Left renal cortex interstitium (tissue), 4 donors: ENCODE measurements around the gene ILK. TPM values are rescaled to one million over a fixed set of nuclear protein-coding genes. Genes with fewer than 3 reads are reported as not detected.
A peak's percentile ranks its signal among the peaks of the same experiment; 100 is the strongest.

ENCODE experiments used
- DNase-seq, 4 donors: peaks; one replicate each; pipeline ENCODE4 v3.0.0-alpha.2; 2013; ENCODE audit warnings: low read depth in 4 of 4, low spot score in 2 of 4, missing footprints in 1 of 4
- polyA plus RNA-seq, 4 donors: library from polyadenylated mRNA; unstranded; fragments of 120-200 nt; gene quantifications; one replicate each; pipeline ENCODE4 v1.2.1, GENCODE V29; 2013; ENCODE audit not compliant: insufficient read length in 4 of 4

Gene ILK
- polyA plus RNA-seq, 4 donors: 154 to 165 (median 158) TPM

DNA sequence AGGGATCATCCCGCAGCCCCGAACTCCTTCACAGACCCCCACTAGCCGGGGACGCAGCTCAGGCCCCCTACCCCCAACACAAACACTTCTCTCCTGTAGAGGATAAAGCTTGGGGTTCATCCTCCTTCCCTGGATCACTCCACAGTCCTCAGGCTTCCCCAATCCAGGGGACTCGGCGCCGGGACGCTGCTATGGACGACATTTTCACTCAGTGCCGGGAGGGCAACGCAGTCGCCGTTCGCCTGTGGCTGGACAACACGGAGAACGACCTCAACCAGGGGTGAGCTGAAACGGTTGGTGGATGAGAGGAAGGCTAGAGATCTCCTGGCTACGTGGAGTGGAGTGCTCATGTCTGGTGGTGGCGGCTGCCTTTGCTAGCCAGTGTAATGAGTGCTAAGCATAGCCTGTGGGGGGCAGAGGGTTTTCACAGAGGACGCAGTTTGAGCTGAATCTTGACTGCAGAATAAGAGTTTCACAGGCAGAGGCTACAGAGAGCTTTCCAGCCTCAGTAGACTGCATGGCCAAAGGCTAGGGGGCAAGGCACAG is 580 bp downstream of the ILK start:
- DNase-seq: no peak

DNA sequence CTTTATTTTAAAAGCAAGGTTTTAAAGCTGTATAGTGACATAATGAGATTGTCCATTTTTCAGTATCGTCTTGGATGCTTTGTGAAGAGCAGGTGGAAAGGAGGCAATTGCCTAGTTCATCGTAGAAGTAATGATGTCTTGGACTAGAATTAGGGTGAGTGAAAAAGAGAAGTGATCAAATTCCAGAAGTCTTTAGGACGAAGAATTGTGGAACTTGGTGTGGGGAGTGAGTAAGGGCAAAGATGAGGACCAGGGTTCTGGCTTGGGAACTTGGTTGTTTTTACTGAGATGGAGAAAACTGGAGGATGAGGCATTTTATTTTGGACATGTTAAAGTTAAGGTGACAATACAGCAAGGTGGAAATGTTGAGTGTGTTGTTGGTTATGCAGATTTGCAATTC is 1.2 kb downstream of the ILK start:
- no peak for DNase-seq

DNA sequence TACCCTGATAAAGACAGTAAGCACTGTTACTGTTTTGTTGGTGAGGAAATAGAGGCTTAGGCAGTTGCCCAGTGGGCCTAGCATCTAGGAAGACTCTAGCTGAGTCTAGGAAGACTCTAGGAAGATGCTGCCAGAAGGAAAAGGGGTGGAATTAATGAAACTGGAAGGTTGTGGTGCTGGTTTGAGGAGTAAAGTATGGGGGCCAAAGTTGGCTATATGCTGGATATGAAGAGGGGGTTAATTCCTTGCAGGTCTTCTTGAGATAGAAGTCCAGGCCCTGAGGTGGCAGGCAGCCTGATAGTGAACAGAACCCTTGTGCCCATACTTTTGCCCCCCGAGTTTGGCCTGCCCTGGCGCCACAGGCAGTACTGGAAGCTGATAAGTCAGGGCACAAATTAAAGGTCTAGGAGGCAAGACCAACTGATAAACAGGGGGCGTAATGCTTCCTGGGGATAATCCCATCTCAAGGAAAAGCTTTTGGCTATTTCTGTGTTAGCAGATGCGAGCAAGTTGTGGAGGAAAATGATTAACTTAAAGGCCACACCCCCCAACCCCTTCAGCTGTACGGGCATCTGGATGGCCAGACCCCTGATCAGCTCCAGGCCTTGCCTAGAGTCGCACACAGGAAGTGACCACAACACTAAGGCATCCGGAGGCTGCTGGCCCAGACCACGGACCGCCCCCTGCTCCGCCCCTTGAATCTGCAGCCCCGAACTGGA is 3.1 kb downstream of the ILK start:
- DNase-seq: peak in 3 of 4 donors; percentile 78 to 92 (median 85)

- DNase-seq: no peak
These were observed 3.7 kb downstream of the ILK start for GRCh38 chr11:6607190-6607795.

GRCh38 chr11:6608011-6608410 is 4.4 kb downstream of the ILK start:
- no peak for DNase-seq

GRCh38 chr11:6608726-6609501 is 5.3 kb downstream of the ILK start:
- no peak for DNase-seq

- DNase-seq: no peak
These were observed 6.0 kb downstream of the ILK start for GRCh38 chr11:6609502-6610015.

DNA sequence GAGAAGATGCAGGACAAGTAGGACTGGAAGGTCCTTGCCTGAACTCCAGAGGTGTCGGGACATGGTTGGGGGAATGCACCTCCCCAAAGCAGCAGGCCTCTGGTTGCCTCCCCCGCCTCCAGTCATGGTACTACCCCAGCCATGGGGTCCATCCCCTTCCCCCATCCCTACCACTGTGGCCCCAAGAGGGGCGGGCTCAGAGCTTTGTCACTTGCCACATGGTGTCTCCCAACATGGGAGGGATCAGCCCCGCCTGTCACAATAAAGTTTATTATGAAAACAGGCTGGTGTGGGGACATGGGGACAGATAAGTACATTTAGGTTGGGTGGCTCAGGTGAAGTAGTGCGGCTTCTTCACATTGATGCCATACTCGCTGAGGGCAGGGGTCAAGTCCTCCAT is 7.0 kb downstream of the ILK start:
- no peak for DNase-seq

GRCh38 chr11:6611092-6611962 is 7.8 kb downstream of the ILK start:
- DNase-seq: no peak

- DNase-seq: no peak
These were observed 8.3 kb downstream of the ILK start for GRCh38 chr11:6611963-6612212.

DNA sequence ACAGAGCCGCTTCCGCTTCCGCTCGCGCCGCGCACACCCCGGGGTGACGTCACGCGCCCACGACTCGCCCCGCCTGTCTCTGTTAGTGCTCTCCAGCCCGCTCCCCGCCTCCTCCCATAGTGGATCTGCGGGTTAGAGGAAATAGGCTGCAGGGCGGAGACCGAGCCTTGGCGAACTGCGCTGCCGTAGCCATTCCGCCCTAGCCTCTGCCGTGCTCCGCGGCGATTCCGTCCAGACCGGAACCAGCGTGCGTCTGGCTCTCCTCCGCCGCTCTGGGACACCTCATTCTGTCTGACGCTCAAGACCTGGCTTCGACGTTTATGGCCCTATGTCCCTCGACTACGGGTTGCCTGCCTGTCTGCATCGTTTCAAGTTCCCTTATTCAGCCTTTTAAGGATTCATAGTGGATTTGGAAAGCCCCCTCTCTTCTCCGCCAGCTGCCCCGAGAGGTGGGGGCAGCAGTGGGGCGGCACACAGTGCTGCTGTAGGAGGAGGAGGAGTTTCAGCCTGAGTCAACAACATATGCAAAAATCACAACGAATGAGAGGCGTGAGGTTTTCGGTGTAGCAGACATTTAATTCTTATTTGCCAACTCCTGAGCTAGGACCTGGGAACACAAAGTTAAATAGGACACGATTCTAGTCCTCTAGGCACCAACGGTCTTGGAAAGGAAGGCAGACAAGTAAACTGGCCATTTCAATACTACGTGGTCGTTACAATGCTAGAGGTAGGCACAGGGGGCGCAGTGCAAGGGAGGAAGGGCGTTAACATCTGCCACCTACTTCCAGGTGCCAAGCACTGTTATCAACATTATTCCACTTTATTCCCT is 8.9 kb downstream of the ILK start, which contains the start of gene TAF10:
TSS of gene TAF10 (minus strand) at position 4 of the 829 bp plus-strand sequence. CDS start 27 bp downstream, outside the sequence.
- peak in 3 of 4 donors; percentile 84 to 92 (median 86) for DNase-seq

- DNase-seq: no peak
These were observed 9.9 kb downstream of the ILK start for GRCh38 chr11:6613496-6613895.

DNA sequence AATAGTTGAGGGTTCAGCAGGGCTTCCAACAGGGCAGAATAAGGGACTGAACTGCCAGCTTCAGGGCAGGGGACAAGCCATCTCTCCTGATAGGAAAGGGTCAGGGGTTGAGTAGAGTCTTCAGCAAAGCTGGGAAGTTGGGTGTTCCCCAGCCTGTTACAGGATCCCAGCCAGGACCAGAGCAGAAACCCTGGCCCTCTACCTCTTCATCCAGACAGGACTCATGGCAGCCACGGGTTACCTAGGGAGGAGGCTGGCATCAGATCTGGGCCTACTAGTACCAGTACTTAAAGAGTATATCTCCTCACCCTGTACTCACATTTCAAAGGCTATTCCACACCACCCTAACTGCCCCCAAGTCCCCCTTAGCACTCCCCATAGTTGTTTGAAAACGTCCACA is 10.9 kb downstream of the ILK start:
- no peak for DNase-seq

- DNase-seq: no peak
These were observed 11.5 kb downstream of the ILK start for GRCh38 chr11:6615046-6615445.

DNA sequence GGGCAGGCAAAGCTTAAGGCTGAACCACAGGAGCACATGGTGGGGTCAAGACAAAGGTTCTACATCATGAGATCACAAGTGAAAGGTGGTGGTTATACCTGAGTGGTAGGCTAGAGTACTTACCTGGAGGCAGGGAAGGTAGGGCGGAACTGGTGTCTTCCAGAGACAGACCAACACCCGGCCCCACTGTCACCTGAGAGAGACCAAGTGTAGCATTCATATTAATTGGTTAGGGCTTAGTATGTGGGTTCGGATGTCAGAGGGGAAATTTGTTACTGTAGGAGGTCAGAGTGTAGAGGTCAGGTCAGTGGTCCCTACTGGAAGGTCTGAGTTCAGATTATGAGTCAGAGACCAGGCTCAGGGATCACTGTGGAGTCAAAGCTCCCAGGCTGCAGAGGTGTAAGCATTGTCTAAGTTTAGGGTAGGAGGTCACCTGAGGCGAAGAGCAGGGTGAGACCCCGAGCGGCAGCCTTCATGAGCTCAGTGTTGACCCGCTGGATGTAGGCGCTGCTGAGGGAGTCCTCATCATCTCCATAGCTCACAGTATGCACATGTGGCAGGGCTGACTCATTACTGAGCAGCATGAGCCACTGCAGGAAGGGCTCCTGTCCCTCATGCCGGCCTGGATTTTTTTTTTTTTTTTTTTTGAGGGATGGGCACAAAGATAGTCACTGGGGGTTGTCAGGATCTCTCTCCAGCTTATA is 12.5 kb downstream of the ILK start:
- DNase-seq: no peak

GRCh38 chr11:6616596-6617250 is 13.1 kb downstream of the ILK start:
- no peak for DNase-seq

- no peak for DNase-seq
These were observed 13.8 kb downstream of the ILK start for GRCh38 chr11:6617315-6617781.
